Measurements from ENCODE around the gene GGACT. TPM values are rescaled to one million over a fixed set of nuclear protein-coding genes. Genes with fewer than 3 reads are reported as not detected.

GGACT gene
- total and polyA plus RNA-seq, 2 experiments from 2014 or later = 0.24 to 1.0 TPM

GRCh38 chr13:100533588-100534041 is 55.0 kb downstream of the GGACT start:
- Histone ChIP-seq H3K27me3 (ENCODE audit: insufficient read depth) (no peaks in the 10 kb centered on the region), H3K4me1 (ENCODE audit: insufficient read depth) (peaks cover 12% of the 10 kb centered on the region), H3K9me2 (ENCODE audit: insufficient read depth) (no peaks in the 10 kb centered on the region), H2AFZ (no peak overlapping the region), H3F3A (replicated peaks; ENCODE audit: low read depth) (peaks cover 10% of the 10 kb centered on the region; the same call in 1 of the 2 replicates), H3K4me2 (no peak overlapping the region), H3K79me2 (replicated peaks; ENCODE audit: insufficient read depth) (no peaks in the 10 kb centered on the region), H4K20me1 (replicated peaks; ENCODE audit: insufficient read depth) (no peaks in the 10 kb centered on the region), H3K27ac (ENCODE audit: low read depth) (no peak overlapping the region), H3K36me3 (ENCODE audit: insufficient read depth) (0 out of 2 replicates have a peak, but pooled peaks cover 5% of the 10 kb centered on the region), H3K4me3 (no peak overlapping the region)
- H3K4me1 Mint-ChIP-seq = peaks cover 28% of the 10 kb centered on the region
- no peak overlapping the region for H3K4me3 Mint-ChIP-seq
- no peak for DNase-seq (ENCODE audit: low spot score)
- ATAC-seq = no peak
- H3K9me3 Mint-ChIP-seq = no peaks in the 10 kb centered on the region
- H3K36me3 Mint-ChIP-seq (ENCODE audit: low read depth) = peaks cover 2% of the 10 kb centered on the region; the same call in 1 of the 3 replicates
- H3K27me3 Mint-ChIP-seq (ENCODE audit: insufficient read depth, low read depth, poor library complexity) = peaks cover 15% of the 10 kb centered on the region
- no peak for TF ChIP-seq EZH2 (IDR thresholded peaks at IDR 0.05; ENCODE audit: low read depth, unreplicated experiment)
- no peak for TF ChIP-seq ETS1 (IDR thresholded peaks at IDR 0.05)
- TF ChIP-seq EZH2phosphoT487 (IDR thresholded peaks at IDR 0.05; ENCODE audit: unreplicated experiment) = no peak
- TF ChIP-seq ZNF114 (CRISPR knock-in tag; IDR thresholded peaks at IDR 0.05) = no peak
- TF ChIP-seq STAT1 (IDR thresholded peaks at IDR 0.05; ENCODE audit: unreplicated experiment) = no peak
- TF ChIP-seq CTCF (conservative IDR thresholded peaks at IDR 0.05; ENCODE audit: low read depth in 2 of 2) = no peak
- TF ChIP-seq POLR2AphosphoS5 (IDR thresholded peaks at IDR 0.05; ENCODE audit: low read depth) = no peak
- no peak for TF ChIP-seq NANOG (IDR thresholded peaks at IDR 0.05; ENCODE audit: borderline replicate concordance)
- TF ChIP-seq CREB1 (CRISPR knock-in tag; IDR thresholded peaks at IDR 0.05; ENCODE audit: low read depth) = no peak
- TF ChIP-seq ZNF462 (CRISPR knock-in tag; IDR thresholded peaks at IDR 0.05) = no peak
- no peak for TF ChIP-seq JUNB (IDR thresholded peaks at IDR 0.05; ENCODE audit: unreplicated experiment)
- TF ChIP-seq REST (IDR thresholded peaks at IDR 0.05; ENCODE audit: unreplicated experiment) = no peak
- no peak for TF ChIP-seq ZNF331 (CRISPR knock-in tag; IDR thresholded peaks at IDR 0.05; ENCODE audit: low read depth)
- H3K27ac Mint-ChIP-seq = no peak overlapping the region

Data from GM23338 (cell line).